Activated T-cell treated with anti-CD3 and anti-CD28 coated beads, Interleukin-2, amount 50 U/mL, for 24 hours (primary cell): Measurements from ENCODE around the gene IGLON5.

Experiments
- DNase-seq: peaks from one replicate; pipeline ENCODE4 v3.0.0-alpha.2; 2020
- H3K27ac Mint-ChIP-seq: 2 replicates; pipeline ENCODE4 v1.8.0; 2020; ENCODE audit warnings: mild to moderate bottlenecking, mixed read lengths
- H3K27me3 Mint-ChIP-seq: 2 replicates; pipeline ENCODE4 v1.8.0; 2020; ENCODE audit warnings: mixed read lengths
- H3K36me3 Mint-ChIP-seq: 2 replicates; pipeline ENCODE4 v1.8.0; 2020; ENCODE audit warnings: low read depth, mixed read lengths
- H3K4me1 Mint-ChIP-seq: 2 replicates; pipeline ENCODE4 v1.8.0; 2020; ENCODE audit warnings: low read depth, mixed read lengths
- H3K4me3 Mint-ChIP-seq: 2 replicates; pipeline ENCODE4 v1.8.0; 2020; ENCODE audit warnings: mild to moderate bottlenecking, moderate library complexity, mixed read lengths
- H3K9me3 Mint-ChIP-seq: 2 replicates; pipeline ENCODE4 v1.8.0; 2020; ENCODE audit warnings: mixed read lengths

Gene IGLON5

DNA sequence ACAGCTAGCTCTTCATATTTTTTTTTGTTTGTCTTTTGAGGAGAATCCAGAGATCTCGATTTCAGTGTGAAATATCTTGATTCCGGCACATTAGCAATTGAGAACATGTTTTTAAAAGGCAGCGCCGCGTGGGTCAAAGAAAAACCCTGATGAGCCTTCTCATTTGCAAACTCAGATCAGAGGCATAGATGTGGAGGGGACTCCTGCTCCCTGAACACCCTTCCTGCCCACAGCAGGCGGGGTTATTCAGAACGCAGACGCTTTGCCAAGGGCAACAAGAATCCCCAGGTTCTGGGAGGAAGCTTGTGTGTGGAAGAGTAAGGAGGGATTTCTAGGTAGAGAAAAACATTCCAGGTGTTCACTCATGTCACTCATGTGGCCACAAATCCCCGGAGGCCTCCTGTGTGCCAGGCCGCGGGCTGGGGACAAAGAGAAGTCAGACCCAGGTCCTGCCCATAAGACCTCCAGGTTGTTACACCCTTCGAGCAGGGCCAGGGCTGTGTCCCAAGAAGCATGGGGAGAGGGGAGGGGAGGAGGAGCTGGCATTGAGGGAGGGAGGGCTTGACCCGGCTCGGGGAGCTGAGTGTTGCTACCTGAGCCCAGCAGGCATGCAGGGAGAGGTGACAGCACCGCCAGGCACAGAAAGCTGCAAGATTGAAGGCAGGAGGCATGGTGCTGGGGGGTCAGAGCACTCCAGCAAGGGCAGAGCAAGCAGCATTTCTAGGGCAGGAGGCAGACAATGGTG lies 15.9 kb upstream of the IGLON5 start:
- H3K27ac Mint-ChIP-seq = no peak overlapping the region
- peaks cover 16% of the 10 kb centered on the region for H3K27me3 Mint-ChIP-seq
- DNase-seq = no peak
- no peaks in the 10 kb centered on the region for H3K4me1 Mint-ChIP-seq
- no peaks in the 10 kb centered on the region for H3K36me3 Mint-ChIP-seq
- no peaks in the 10 kb centered on the region for H3K9me3 Mint-ChIP-seq
- no peak overlapping the region for H3K4me3 Mint-ChIP-seq

DNA sequence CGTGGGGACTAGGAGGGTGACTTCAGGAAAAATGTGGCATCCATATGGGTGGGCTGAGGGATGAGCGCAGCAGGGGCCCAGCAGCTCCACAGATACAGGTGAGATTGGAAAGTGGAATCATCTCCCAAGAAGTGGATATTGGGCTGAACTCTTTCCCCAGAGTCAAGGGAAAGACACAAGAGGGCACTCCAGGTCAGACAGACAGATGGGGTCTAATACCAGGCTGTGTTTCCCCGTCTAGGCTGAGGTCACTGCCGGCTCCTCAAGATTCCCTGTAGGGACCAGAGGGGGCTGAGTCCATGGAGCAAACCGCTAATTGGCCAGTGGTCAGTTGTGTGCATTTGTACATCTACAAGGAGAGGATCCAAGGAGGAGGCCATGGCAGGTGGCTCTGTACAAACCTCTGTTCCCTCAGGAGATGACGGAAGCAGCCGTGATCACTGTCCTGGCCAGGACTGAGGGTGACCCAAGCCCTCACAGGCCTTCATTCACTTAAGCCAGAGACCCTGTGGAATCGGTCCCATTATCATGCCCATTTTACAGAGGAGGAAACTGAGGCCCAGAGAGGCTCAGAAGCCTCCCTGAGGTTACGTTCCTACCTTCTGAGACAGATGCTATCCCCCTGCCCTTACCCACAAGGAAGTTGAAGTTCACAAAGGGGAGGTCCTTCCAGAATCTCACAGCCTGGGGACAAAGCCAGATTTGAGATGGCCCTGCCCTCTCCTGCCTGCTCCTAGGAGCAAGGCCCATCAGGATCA lies 14.9 kb upstream of the IGLON5 start:
- no peak for DNase-seq
- peaks cover 18% of the 10 kb centered on the region for H3K27me3 Mint-ChIP-seq
- no peaks in the 10 kb centered on the region for H3K4me1 Mint-ChIP-seq
- no peak overlapping the region for H3K27ac Mint-ChIP-seq
- no peaks in the 10 kb centered on the region for H3K36me3 Mint-ChIP-seq
- H3K9me3 Mint-ChIP-seq = no peaks in the 10 kb centered on the region
- H3K4me3 Mint-ChIP-seq = no peak overlapping the region

DNA sequence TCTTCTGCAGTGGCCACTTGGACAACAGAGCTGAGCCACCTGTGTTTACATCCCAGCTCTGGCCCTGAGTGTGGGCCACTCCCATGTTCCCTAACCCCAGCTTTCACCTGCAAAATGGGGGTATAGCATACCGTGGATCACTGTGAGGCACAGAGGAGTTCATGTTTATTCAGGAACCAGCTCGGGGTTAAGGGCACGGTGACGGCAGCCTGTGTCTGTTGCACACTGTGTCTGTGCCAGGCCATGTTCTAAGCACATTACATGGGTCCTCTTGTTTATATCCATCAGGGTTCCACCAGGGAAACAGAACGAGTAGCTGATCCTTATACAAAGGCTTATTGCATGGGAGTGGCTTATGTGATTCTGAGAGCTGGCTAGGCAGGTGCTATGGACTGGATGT lies 14.0 kb upstream of the IGLON5 start:
- H3K36me3 Mint-ChIP-seq = no peaks in the 10 kb centered on the region
- no peak overlapping the region for H3K4me3 Mint-ChIP-seq
- H3K4me1 Mint-ChIP-seq = no peaks in the 10 kb centered on the region
- H3K9me3 Mint-ChIP-seq = no peaks in the 10 kb centered on the region
- peaks cover 18% of the 10 kb centered on the region for H3K27me3 Mint-ChIP-seq
- no peak overlapping the region for H3K27ac Mint-ChIP-seq
- no peak for DNase-seq

DNA sequence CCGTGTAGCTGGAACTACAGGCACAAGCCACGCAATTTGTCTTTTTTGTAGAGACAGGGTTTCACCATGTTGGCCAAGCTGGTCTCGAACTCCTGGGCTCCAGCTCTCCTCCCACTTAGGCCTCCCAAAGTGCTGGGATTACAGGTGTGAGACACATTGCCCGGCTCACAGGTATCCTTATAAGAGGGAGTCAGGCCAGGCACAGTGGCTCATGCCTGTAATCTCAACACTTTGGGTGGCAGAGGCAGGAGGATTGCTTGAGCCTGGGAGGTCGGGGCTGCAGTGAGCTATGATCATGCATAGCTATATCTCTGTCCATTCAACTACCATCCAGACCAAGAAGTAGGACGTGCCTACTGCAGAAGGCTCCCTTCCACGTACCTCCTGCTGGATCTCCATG lies 10.2 kb upstream of the IGLON5 start:
- H3K4me3 Mint-ChIP-seq = no peak overlapping the region
- H3K4me1 Mint-ChIP-seq = no peaks in the 10 kb centered on the region
- no peak for DNase-seq
- no peaks in the 10 kb centered on the region for H3K36me3 Mint-ChIP-seq
- H3K27ac Mint-ChIP-seq = no peak overlapping the region
- H3K9me3 Mint-ChIP-seq = peaks cover 12% of the 10 kb centered on the region
- peaks cover 24% of the 10 kb centered on the region for H3K27me3 Mint-ChIP-seq

DNA sequence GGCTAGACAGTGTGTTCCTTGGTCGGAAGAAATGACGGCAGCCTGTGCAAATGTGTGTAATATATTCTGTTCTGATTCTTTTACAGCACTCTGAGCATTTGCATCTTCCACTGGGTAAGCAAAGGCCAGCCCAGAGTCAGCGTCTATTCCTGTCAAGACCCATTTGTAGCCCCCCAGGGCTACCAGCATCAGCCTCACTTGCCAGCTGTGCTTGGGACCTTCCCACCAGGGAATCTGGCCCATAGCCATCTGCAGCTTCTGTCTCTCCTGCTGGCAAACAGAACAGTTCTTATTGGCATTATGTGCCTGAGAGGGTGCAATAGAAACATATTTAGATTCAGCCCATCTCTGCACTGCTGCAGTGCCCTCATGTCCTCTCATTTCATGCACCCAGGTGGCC lies 6.0 kb upstream of the IGLON5 start:
- H3K4me3 Mint-ChIP-seq = no peak overlapping the region
- H3K36me3 Mint-ChIP-seq = no peaks in the 10 kb centered on the region
- peaks cover 60% of the 10 kb centered on the region for H3K27me3 Mint-ChIP-seq
- no peak for DNase-seq
- no peaks in the 10 kb centered on the region for H3K4me1 Mint-ChIP-seq
- H3K27ac Mint-ChIP-seq = no peak overlapping the region
- peaks cover 25% of the 10 kb centered on the region for H3K9me3 Mint-ChIP-seq

DNA sequence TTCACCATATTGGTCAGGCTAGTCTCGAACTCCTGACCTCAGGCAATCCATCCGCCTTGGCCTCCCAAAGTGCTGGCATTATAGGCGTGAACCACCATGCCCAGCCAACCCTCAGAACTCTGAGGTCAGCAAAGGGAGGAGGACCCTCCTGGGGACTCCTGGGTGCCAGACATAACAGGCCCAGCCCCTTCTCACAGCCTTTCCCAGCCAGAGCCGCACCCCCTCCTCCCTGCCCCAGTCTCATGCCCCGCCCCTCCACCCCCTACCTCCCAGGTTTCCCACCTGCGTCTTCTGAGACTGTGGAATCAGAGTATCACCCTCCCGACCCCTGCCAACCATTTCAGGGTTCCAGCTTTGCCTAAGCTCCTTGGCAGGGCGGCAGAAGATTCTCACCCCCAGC lies 5.2 kb downstream of the IGLON5 start:
- Mint-ChIP-seq H3K36me3 (no peaks in the 10 kb centered on the region), H3K27ac (no peak overlapping the region), H3K27me3 (peaks cover 58% of the 10 kb centered on the region), H3K9me3 (peaks cover 7% of the 10 kb centered on the region), H3K4me3 (no peak overlapping the region), H3K4me1 (peaks cover 4% of the 10 kb centered on the region)
- no peak for DNase-seq

DNA sequence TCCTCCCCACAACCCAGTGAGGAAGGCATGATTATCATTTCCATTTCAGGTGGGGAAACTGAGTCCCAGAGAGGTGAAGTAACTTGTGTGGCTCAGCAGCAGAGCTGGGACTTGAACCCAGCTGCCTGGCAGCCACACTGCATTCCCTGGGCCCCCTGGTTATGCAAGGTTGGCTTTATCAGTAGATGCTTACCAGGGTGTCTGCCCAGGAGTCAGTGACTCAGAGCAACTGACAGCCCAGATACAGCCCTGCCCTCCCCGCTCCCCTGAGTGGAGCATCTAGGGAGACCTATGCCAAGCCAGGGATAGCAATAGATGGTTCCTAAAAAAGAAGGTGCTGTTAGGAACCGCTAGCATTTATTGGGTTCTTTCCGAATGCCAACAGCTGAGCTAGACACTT lies 5.9 kb downstream of the IGLON5 start:
- Mint-ChIP-seq H3K4me1 (peaks cover 3% of the 10 kb centered on the region), H3K27ac (no peak overlapping the region), H3K4me3 (no peak overlapping the region), H3K9me3 (peaks cover 7% of the 10 kb centered on the region), H3K27me3 (peaks cover 55% of the 10 kb centered on the region), H3K36me3 (no peaks in the 10 kb centered on the region)
- no peak for DNase-seq

DNA sequence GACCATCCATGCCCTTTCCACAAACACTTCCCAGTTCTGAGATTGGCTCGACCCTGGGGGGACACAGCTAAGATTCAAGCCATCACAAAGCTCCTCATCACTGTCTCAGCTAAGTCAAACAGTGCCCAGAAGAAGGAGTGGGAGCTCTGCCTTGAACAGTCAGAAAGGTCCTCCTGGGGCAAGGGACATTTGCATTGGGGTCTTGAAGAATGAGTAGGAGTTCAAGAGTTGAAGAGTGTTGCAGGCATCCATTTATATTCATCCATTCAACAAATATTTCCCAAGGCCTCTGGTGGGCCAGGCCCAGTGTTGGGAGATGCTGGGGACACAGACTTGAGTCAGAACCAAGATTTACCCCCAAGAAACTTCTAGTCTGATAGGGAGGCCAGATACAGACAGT lies 6.5 kb downstream of the IGLON5 start:
- Mint-ChIP-seq H3K9me3 (peaks cover 7% of the 10 kb centered on the region), H3K27ac (no peak overlapping the region), H3K36me3 (no peaks in the 10 kb centered on the region), H3K4me3 (no peak overlapping the region), H3K27me3 (peaks cover 56% of the 10 kb centered on the region), H3K4me1 (peaks cover 3% of the 10 kb centered on the region)
- DNase-seq = no peak

DNA sequence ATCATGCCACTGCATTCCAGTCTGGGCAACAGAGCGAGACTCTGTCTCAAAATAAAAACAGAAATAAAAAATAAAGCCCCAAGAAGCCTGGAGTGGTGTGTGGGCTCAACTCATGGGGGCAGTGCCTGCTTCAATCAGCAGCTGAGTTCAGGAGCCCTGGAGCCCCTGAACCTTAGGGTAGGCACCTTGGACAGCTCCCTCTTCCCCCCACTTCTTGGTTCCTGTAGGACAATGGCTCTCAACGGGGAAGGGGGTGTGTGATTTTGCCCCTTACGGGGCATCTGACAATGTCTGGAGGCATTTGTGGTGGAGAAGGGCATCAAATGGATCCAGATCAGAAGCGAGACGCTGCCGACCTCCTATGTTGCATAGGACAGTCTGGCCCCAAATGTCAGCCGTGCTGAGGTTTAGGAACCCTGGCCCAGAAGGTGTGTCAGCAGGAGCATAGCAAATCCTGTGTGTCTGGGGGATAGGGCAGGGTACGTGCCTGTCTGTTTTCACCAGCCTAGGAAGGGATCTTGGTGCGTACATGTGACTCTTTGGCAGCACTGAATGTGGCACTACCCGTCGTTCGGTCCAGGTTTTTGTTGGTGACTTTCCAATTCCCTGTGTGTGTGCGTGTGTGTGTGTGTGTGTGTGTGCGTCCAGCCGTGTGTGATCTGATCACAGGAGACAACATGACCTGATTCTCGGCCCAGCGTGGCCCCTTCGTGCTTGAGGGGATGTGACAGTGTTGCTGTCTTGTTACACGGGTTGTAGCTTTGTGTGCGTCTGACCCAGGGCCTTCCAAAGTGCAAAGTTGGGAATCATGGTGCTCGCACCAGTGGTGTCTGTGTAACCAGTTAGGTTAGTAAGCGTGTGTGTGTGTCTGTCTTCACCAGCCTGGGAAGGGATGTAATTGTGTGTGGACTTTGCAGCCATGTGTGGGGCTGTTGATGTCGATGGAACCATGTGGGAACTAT lies 7.5 kb downstream of the IGLON5 start:
- Mint-ChIP-seq H3K4me3 (no peak overlapping the region), H3K36me3 (no peaks in the 10 kb centered on the region), H3K4me1 (no peaks in the 10 kb centered on the region), H3K27ac (no peak overlapping the region), H3K27me3 (peaks cover 58% of the 10 kb centered on the region), H3K9me3 (peaks cover 7% of the 10 kb centered on the region)
- no peak for DNase-seq

DNA sequence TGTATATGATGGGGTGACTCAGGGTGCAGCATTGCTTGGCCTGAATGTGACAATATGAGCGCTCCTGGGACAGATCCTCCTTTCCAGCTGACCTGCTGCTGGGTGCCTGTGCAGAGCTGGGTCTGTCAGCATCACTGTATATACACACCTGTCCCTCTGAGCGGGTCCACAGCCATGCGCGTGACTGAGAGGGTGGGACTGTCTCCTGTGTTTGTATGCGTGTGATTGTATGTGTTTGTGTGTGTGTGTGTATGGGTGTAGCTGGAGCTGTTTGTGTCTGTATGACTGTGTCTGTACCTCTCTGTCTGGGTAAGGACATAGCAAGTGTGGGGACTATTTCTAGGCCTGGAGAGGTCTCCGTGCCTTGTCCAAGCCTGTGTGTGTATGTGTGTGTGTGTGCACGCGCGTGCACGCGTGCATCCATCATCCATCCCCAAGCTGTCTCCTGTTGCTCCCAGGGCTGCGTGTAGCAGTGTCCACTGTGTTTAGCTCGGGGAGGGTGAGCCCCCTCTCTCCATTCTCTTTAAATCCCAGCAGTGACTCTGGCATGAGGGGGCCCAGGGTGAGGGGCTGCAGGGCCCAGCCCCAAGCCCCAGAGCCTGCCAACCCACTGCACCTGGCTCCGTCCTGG lies 8.3 kb downstream of the IGLON5 start:
- Mint-ChIP-seq H3K4me3 (no peak overlapping the region), H3K27ac (no peak overlapping the region), H3K9me3 (peaks cover 4% of the 10 kb centered on the region), H3K4me1 (no peaks in the 10 kb centered on the region), H3K27me3 (peaks cover 59% of the 10 kb centered on the region), H3K36me3 (no peaks in the 10 kb centered on the region)
- DNase-seq = no peak

DNA sequence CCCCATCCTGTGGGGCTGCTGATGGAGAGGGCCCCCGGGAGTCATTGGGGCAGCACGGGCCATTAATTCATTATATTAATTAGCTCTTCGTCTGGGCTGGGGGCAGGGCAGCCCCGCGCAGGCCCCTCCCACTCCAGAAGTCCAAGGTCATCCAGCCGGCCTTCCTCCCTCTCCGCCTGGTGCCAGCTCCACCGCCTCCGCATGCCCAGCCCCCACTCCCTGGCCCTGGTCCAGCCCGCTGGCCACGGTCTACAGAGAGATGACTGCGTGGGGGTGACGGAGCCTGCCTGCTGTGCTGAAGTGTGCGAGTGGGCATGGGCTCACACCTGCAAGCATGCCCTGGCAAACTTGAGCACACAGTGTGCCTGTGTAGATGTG lies 8.8 kb downstream of the IGLON5 start:
- H3K27ac Mint-ChIP-seq = no peak overlapping the region
- H3K4me3 Mint-ChIP-seq = no peak overlapping the region
- peaks cover 2% of the 10 kb centered on the region for H3K9me3 Mint-ChIP-seq
- no peaks in the 10 kb centered on the region for H3K4me1 Mint-ChIP-seq
- H3K36me3 Mint-ChIP-seq = no peaks in the 10 kb centered on the region
- H3K27me3 Mint-ChIP-seq = peaks cover 59% of the 10 kb centered on the region
- no peak for DNase-seq

DNA sequence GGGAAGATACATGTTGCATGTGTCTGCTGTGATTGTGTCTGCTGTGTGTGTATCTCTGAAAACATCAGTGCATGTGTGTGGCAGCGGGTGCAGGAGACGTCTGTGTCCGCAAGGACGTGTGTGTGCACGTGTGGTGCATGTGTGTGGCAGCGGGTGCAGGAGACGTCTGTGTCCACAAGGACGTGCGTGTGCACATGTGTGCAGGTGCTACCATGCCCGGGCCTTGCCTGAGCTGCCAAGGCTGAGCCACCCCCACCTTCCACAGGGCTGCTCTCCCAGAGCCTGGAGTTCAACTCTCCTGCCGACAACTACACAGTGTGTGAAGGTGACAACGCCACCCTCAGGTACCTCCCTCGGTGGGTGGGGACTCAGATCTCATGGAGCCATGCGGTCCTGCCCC lies 10.4 kb downstream of the IGLON5 start:
- Mint-ChIP-seq H3K27me3 (peaks cover 72% of the 10 kb centered on the region), H3K27ac (no peak overlapping the region), H3K4me1 (peaks cover 3% of the 10 kb centered on the region), H3K9me3 (no peaks in the 10 kb centered on the region), H3K36me3 (no peaks in the 10 kb centered on the region), H3K4me3 (no peak overlapping the region)
- no peak for DNase-seq

DNA sequence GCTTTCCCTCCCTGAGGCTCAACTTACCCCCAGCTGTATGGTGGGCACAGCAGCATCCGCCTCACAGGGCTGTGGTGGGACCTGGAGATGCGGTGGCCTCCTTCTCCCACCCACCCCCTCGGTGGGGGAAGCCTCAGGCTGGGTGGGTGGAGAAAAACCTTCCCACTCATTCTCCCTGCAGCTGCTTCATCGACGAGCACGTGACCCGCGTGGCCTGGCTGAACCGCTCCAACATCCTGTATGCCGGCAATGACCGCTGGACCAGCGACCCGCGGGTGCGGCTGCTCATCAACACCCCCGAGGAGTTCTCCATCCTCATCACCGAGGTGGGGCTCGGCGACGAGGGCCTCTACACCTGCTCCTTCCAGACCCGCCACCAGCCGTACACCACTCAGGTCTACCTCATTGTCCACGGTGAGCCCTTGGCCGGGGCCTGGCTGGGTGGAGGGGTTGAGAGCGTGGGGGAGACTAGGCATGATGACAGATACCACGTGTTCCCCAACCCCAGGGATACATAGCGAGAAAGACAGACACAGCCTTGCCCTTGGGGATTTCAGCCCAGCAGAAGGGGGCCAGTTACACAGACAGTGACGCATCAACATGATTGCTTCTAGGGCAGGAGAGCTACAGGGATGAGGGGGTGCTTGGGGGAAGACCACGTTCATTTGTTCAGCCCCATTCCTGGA lies 12.2 kb downstream of the IGLON5 start:
- Mint-ChIP-seq H3K4me1 (peaks cover 10% of the 10 kb centered on the region), H3K27me3 (peaks cover 79% of the 10 kb centered on the region), H3K9me3 (no peaks in the 10 kb centered on the region), H3K36me3 (no peaks in the 10 kb centered on the region), H3K27ac (no peak overlapping the region), H3K4me3 (no peak overlapping the region)
- no peak for DNase-seq

DNA sequence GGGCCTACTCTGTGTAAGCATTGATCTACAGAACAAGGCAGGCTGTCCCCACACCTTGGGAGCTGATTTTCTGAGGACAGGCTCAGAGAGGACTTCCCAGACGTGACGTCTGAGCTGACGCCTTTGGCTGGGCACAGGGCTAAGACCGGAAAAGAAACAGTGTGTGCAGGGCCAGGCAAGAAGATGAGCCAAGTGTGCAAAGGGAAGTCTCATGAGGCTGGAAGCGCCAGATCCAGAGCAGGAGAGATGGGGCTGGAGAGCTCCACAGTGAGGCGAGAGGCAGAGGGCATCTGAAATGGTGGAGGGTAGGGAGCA lies 12.7 kb downstream of the IGLON5 start:
- Mint-ChIP-seq H3K27me3 (peaks cover 79% of the 10 kb centered on the region), H3K9me3 (no peaks in the 10 kb centered on the region), H3K36me3 (no peaks in the 10 kb centered on the region), H3K4me1 (peaks cover 10% of the 10 kb centered on the region), H3K27ac (no peak overlapping the region), H3K4me3 (no peak overlapping the region)
- no peak for DNase-seq
